LNCaP clone FGC (cell line): ENCODE data around the gene SLC8A1.

Source experiments
- DNase-seq: peaks from one replicate; pipeline ENCODE4 v3.0.0-alpha.2; 2011; ENCODE audit warnings: low read depth
- H3K4me3 ChIP-seq: 2 replicates; pipeline ENCODE4 v1.5.1; 2011; ENCODE audit warnings: mild to moderate bottlenecking, low read depth, low read length, control low read depth
- CTCF ChIP-seq: IDR thresholded peaks from 2 replicates; pipeline ENCODE4 v1.5.1; 2012; ENCODE audit warnings: mild to moderate bottlenecking; ENCODE audit not compliant: control insufficient read depth, insufficient read depth; ENCODE audit errors: extremely low read depth

The SLC8A1 gene

GRCh38 chr2:40169430-40169829, 282.5 kb downstream of the SLC8A1 start:
- DNase-seq = no peak
- H3K4me3 ChIP-seq = no peak overlapping the region
- TF ChIP-seq CTCF = no peak

GRCh38 chr2:40168546-40168945, 283.3 kb downstream of the SLC8A1 start:
- no peak for DNase-seq

GRCh38 chr2:40168032-40168431, 283.9 kb downstream of the SLC8A1 start:
- no peak for TF ChIP-seq CTCF
- DNase-seq = no peak
- no peak overlapping the region for H3K4me3 ChIP-seq

More at GRCh38 chr2:40168546-40168945, 283.3 kb downstream of the SLC8A1 start:
- no peak overlapping the region for H3K4me3 ChIP-seq
- no peak for TF ChIP-seq CTCF

DNA sequence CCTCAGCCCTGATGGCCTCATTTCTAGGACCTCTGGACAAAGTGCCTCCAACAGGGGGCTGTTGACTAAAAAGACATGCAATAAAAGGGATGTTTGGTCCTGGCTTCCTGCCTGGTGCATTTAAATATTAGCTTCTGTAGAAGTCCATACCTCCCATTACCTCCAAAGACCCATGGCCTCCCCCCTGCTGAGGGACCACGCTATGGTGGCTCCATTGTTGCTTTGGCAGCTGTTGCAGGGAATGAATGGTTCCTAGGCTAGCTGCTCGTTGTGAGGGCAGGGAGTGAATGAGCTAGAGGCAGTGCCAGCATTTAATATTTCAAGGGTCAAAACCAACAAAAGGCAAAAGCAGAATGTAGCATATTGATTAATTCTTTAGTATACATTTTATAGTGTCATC, 285.9 kb downstream of the SLC8A1 start:
- DNase-seq = no peak
- TF ChIP-seq CTCF = no peak
- no peak overlapping the region for H3K4me3 ChIP-seq

- no peak overlapping the region for H3K4me3 ChIP-seq
- no peak for TF ChIP-seq CTCF
- no peak for DNase-seq
These were observed 286.4 kb downstream of the SLC8A1 start for GRCh38 chr2:40165509-40165844.

- TF ChIP-seq CTCF = no peak
- H3K4me3 ChIP-seq = no peak overlapping the region
- DNase-seq = no peak
These were observed 287.0 kb downstream of the SLC8A1 start for GRCh38 chr2:40164736-40165508.

GRCh38 chr2:40161986-40162385, 289.9 kb downstream of the SLC8A1 start:
- H3K4me3 ChIP-seq = no peak overlapping the region
- no peak for DNase-seq
- no peak for TF ChIP-seq CTCF
